Loucy (cell line): Measurements from ENCODE around the gene AKR1B15.

ENCODE experiments used
- CTCF ChIP-seq: fragments of 200-600 bp; sonication (generic); conservative IDR thresholded peaks from 2 replicates; pipeline ENCODE4 v1.5.1; 2014; ENCODE audit warnings: mild to moderate bottlenecking, antibody characterized with exemption, low read length
- EZH2phosphoT487 ChIP-seq: fragments of 200-600 bp; IDR thresholded peaks from 2 replicates; pipeline ENCODE4 v1.6.1; 2018; ENCODE audit warnings: antibody characterized with exemption, mild to moderate bottlenecking, moderate library complexity, borderline replicate concordance

DNA sequence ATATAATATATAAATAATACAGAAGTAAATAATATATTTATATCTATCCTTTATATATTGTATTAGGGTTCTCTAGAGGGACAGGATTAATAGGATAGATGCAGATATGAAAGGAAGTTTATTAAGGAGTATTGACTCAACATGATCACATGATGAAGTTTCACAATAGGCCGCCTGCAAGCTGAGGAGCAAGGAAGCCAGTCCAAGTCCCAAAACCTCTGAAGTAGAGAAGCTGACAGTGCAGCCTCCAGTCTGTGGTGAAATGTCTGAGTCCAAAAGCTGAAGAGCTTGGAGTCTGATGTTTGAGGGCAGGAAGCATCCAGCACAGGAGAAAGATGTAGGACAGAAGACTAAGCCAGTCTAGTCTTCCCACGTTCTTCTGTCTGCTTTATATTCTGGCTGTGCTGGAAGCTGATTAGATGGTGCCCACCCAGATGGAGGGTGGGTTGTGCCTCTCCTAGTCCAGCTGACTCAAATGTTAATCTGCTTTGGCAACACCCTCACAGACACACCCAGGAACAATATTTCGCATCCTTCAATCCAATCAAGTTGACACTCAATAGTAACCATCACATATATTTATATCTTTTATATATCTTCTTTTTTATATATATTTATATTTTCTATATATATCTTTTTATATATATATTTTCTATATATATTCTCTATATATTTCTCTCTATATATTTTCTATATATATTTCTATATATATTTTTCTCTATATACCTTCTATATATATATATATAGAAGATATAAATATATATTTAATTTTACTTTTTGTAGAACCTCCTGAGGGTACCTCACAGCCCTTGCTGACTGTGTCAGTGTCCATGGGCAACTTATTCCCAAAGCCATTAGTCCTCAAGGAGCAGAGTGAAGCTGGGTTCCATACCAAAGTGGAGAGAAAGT, 46.2 kb upstream of the AKR1B15 start:
- no peak for TF ChIP-seq CTCF
- no peak for TF ChIP-seq EZH2phosphoT487
